Amygdala (tissue), 56 donors: ENCODE results near the gene FABP1.

Experiments
- DNase-seq, 56 donors: peaks; one replicate each; lab custom pipeline; 2025; lab: John Stamatoyannopoulos, UW

FABP1 gene

DNA sequence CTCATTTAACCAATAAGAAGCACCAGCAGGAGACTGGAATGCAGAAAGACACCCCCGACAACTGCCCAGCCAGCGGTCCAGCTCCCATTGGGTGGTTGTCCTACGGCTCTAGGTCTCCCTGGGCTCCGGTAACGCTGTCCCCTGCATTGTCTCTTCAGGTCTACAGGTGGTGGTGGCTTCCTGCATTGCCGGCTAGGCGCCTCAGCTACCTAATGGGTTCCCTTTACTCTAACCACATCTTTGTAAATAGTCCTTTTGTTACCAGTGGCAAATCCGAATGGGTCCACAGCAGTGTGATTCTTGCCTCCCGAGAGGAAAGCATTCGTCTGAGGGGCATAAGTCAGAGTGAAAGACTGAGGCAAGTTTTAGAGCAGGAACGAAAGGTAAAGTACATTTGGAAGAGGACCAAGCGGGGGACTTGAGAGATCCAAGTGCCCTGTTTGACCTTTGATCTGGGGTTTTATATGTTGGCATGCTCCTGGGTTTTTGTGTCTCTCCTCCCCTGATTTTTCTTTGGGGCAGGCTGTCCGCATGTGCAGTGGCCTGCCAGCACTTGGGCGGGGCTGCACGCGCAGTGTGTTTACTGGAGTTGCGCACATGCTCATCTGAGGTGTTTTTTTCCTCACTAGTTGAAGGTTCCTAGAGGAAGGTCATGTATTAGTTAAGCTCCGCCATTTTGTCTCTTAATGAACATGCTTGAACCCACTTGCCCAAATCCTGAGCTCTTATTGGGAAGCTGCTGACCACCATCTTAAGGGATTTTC lies 11.0 kb downstream of the FABP1 start:
- DNase-seq, result no peak

DNA sequence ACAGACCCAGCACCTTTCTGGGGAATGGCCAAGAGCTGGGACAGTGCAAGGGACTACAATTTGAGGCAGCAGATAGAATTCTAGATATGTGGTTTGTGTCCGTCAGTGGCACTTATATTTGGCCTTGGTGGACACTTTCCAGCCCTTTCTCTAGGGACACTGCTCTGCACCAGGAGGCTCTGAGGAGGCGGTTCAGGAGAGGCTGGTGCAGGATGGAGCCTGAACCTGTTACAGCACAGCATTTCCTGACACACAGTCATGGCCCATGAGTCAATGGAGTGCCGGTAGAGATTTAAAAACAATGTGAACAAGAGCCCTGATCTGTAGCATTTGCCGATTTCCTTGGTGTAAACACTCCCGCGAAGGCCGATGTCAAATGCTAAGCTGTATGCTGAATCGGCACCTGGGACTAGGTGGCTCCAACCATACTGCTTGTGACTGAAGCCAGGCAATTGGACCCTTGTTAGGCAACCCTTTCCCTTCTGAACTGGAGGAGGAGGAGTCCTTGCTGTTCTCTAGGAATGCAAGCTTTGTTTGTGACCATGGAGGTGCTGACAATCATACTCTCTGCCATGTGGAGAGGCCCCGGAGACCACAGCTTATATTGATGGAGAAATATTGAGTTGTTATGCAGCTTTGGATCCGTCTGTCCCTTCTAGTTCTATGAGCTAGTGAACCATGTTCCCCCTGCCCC lies 11.9 kb downstream of the FABP1 start:
- DNase-seq, result no peak

DNA sequence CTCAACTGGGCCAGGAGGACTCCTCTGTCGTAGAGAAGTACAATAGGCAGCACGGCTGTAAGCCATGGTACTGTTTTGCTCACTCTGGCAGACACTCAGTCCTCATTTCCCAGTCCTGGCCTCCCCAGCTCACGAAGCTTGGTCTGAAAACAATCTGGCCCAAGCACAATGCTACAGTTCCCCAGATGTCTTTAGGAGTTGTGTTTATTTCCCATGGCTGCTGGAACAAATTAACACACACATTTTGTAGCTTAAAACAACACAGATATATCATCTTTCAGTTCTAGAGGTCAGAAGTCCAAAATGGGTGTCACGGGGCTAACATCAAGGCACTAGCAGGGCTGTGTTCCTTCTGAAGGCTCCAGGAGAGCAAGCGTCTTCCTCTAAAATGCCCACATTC lies 13.0 kb downstream of the FABP1 start:
- DNase-seq, result peak in 3 of 56 donors; percentile 3 to 21 (median 11)

DNA sequence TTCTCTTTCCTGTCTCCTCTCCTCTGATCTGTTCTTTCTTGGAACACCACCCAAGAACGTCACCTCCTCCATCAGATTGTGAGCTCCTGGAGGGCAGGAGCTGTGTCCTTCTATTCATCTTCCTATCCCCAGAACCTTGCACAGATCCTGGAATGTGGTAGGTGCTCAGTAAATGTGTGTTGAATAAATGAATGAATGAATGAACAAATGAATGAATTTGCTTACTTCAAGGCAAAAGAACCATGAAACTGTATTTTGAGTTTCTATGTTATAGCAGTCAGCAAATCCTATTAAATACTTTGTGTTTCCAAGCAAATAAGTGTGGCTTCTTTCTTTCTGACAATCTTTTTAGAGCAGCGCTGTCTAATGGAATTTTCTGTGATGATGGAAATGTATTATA lies 14.8 kb downstream of the FABP1 start:
- no peak for DNase-seq

DNA sequence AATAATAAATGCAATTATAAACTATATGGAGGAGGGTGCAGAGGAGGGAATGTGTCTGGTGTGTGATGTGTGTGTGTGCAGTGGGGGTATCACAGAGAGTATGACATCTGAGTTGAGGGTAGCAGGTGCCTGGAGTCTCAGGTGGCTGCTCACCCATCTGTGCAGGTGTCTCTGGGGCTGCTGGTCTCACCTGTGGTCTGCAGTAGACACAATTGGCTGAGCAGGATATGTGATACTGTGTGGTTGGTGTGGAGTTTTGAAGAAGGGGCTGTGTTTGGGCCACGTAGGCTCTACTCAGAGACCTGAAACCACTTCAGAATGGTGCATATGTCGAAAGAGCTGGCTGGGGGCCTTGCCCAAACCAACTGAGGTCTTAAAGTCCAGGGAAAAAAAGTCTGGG lies 17.0 kb downstream of the FABP1 start:
- no peak for DNase-seq

DNA sequence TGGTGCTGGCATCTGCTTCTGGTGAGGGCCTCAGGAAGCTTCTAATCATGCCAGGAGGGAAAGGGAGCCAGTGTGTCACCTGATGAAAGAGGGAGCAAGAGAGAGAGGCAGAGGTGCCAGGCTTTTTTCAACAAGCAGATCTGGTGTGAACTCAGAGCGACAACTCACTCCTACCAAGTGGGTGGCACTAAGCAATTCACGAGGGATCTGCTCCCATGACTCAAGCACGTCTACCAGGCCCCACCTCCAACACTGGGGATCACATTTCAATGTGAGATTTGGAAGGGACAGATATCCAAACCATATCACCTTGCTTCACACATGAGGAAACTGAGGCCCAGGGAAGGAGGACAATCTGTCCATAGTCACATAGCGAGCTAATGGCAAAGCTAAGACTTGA lies 19.1 kb downstream of the FABP1 start:
- no peak for DNase-seq

DNA sequence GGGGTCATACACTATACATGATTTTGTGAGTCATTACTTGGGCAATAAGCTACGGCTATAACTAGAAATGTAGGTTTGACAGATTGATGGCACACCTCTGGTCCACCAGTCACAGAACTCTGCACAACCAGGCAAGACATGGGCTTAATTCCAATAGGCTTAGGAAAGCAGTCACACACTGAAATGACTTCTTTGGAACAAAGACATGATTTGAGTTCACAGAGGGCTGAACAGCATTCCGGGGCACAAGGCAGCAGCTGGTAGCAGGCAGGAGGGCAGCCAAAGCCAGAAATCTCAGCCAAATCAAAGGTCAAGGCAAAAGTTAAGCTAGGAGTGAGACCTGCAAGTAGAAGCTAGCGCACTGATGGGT lies 27.4 kb downstream of the FABP1 start:
- DNase-seq, result peak in 2 of 56 donors; percentile 2 to 7

DNA sequence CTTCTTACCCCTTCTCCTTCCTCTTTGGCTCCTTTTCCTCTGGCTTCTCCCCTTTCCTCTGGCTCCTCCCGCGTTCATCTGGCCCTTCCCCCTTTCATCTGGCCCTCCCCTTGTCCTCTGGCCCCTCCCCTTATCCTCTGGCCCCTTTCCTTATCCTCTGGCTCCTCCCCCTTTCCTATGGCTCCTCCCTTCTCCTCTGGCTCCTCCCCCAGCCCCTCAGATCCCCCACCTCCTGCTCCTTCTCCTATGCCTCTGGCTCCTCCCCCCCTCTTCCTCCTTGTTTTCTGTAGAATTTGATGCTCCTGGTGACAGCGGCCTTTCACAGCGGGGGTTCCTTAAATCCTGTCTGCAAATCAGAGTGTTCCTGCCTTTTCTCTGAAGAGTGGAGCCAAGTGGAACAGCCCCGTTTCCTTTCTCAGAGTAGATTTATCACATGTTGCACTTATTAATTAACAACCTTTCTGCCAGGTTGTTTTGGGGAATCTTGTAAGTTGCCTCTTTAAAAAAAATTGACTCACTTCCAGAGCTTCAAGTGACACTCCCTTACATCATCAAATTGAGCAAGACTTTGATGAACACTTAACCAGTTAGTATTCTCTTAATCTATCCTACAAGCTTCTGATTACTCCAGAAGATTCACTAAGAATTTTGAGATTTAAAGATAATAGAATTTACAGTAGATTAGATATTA lies 27.9 kb downstream of the FABP1 start:
- DNase-seq, result peak in 1 of 56 donors; percentile 7

DNA sequence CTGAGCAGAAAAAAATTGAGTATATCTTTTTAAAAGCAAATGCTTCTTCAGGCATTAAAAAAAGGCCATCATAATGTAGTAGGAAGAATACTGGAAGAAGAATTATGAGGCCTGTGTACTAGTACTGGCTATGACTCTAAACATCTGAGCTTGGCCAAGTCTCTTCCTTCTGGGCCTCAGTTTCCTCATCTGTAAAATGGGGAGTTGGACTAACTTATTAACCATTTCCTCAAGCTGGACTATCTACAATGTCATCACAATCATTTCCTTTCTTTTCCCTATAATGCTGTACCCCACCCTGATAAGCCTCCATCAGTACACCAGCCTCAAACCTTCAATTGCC lies 29.3 kb downstream of the FABP1 start:
- DNase-seq, result no peak

DNA sequence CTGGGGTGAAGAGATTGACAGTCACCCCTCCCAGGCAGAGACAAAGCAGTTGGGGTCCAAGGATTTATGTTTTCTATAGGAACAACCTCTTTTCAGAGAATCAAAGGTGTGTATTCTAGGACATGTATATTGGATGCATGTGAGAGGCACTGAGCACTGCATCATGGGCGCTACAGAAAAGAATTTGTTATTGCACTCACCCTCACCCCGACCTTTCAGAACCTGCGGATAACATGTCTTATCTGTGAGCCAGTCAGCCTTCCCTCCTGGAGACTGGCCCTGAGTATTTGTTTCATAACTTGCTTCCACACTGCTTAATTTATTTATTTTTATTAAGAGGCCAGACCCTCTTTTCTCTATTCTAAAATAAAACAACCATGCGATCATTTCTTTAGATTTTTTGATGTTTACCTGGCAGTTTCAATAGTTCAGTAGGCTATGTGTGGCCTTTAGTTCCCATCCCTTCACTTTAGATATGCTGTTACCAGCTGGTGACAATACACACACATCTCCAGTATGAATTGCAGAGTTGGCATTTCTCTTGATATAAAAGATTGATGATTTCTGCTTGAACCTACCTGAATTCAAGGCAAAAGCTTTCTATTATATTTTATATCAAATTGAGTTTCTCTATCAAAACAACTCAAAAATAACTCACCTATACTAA lies 29.8 kb downstream of the FABP1 start:
- DNase-seq, result no peak

DNA sequence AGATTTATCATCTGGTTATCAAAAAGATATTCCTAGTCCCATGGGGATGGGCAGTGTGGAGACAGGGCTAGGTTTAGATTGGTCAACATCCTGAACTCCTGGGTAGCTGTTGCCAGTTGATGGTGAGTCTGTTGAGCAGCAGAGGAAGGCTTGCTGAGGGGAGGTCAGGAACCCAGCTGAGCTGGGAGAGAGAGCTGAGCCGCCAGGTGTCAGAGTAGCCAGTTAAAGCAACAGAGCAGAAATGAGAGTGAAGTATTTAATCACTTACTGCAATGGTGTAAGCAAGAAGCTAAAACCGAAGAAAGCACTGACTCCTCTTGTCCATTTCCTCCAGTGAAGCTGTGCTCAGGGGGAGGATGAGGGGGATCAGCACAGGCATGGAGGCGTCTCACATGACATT lies 30.7 kb downstream of the FABP1 start:
- DNase-seq, result no peak

DNA sequence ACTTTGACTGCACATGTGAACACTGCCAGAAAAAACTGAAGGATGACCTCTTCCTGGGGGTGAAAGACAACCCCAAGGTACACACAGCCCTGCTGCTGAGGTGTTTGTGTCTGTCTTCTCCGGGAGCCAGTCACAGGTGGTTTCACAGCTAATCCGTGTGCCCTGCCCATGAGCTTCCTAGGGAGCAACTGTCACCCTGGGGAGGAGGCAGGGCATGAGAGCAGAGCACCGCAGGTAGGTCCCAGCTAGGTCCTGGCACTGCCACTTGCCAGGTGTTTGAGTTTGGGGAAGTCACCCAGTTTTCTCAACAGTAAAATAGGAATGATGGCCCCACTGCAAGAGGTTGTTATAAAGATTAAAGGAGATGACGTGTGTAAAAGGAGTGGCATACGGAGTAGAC lies 31.2 kb downstream of the FABP1 start:
- no peak for DNase-seq

DNA sequence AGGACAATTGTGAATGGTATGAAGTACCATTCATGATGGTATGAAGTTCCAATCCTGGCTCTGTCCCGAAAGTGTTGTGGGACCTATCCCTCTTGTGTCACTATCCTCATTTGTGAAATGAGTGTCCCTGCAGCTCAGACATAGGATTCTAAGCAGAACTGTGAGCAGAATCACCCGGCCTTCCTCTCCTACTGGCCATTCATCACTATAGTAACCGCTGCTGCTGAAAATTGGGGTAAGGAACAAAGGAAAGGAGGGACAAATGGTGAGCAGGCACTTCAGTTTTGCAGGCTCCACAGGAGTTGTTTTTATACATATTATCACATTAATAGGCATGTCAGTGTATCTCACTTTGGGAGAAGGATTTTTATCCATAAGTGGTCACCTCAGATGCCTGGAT lies 32.8 kb downstream of the FABP1 start:
- DNase-seq, result no peak

DNA sequence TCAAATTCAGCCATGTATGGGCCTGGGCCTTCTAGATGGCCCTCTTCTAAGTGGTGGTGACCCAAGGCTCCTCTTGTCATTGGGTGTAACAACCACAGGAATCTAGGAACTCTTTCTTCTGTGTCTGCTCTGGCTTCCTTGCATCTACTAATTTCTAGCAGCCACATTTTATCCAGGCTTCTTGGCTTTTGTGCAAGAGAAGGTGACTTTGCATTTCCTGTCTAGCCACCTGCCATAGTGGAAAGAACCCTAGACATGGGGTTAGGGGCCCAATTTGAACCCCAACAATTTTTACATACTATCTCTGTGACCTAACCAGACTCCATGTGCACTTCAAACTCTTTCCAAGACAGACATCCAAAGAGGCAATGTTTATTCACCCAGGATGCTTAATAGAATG lies 35.1 kb downstream of the FABP1 start:
- no peak for DNase-seq

DNA sequence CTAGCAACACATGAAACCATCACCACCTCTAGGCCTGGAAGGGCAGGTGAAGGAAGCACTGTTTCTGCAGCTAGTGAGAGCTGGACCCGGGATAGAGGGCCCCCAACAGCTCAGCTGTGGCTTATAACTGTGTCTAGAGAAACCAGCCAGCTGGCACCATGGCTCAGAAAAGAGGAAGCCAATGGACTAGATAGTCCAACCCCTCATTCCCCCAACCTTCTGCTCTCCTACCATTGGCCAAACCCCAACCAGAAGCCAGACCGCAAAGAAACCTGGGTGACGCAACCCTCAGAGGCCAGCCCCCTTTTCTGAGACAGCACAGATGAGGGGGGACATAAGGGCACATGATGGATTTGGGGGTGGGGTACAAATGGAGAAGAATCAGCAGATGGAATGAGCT lies 35.9 kb downstream of the FABP1 start:
- no peak for DNase-seq

DNA sequence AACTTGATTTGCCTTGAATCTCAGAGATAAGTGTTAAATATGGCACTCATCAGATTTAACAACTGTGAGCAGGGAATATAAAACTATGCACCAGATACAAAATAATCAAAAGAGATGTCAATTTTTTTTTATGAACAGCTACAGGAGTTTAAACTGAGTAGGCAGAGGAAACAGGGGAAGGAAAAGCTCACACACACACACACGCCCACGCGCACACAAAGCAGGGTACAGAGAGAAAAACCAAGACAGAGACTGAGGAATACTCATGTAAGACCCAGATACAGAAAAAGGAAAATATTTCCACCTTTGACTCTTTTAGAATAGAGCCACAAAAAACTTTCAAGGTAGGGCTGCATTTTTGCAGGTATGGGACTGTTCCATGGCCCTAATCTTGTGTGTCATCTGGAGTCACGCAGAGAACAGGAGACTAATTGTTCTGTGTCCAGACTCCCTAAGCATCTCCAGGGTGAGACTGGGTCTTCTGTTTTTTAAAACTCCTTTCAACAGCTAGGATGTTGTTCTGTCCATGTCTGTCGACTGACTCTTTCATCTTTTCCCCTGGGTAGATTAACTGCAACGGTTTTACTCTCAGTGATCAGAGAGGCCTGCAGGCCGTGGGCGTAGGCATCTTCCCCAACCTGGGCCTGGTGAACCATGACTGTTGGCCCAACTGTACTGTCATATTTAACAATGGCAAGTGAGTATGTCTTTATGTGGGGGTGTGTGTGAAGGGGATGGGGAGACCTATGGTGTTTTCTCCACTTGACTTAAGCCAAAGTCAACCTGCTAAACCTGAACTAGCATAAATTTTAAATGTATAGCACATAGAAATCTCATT lies 37.2 kb downstream of the FABP1 start:
- DNase-seq, result peak in 20 of 56 donors; percentile 8 to 67 (median 22)

DNA sequence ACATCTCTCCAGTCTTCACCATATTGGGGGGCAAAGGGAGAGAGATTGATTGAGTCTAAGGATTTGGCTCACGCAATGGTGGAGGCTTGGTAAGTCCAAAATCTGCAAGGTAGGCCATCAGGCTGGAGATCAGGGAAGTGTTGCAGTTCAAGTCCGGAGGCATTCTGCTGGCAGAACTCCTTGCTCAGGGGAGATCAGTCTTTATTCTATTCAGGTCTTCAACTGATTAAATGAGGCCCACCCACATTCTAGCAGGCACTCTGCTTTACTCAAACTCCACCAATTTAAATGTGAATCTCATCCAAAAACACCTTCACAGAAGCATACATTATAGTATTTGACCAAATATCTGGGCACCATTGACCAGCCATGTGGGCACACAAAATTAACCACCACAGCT lies 38.9 kb downstream of the FABP1 start:
- no peak for DNase-seq

DNA sequence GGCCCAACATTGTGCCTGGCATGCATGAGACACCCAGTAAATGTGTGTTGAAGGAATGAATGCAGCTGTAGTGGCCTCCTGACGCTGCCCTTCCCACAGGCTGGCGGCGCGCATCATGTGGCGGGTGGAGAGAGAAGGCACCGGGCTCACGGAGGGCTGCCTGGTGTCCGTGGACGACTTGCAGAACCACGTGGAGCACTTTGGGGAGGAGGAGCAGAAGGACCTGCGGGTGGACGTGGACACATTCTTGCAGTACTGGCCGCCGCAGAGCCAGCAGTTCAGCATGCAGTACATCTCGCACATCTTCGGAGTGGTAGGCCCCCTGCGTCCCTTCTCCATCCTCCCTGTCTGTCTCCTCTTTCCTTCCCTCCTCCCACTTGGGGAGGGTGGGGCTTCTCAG lies 40.1 kb downstream of the FABP1 start:
- no peak for DNase-seq

DNA sequence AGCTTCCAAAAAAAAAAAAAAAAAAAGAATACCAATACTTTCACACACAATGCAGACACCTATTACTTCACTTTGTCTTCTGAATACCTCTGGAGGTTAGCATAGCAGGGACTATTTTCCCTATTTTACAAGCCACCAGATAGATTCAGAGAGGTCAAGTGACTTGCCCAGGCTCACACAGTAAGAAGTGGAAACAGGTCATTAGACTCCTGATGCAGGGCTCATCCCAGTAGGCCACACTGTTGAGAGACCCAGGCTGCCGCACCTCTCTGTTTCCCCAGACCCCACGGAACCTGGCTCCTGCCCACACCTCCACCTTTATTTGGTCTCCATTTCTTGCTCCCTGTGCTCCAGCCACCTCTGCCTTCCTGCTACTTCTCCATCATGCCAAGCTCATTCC lies 40.8 kb downstream of the FABP1 start:
- no peak for DNase-seq

DNA sequence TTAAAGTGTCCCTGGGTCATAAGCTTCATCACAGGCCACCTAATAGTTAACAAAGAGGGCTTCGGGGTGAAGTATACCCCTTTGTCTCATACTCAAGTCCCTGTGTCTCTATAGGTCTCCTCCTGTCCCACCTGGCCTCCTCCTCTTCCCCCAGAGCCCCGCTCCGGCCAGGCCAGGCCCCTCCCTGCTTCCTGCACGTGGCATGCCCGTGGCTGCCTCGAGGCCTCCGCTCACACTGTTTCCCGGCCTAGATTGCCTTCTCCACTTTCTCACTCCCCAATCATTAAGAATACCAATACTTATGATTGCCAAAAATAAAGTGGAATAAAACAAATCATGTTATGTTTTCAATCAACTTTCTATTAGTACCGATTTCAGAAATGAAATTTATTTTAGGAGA lies 41.5 kb downstream of the FABP1 start:
- no peak for DNase-seq
